HG03045 (cell line): Measurements from ENCODE around the gene RBM42.

Source experiments
- ATAC-seq: cut with Tn5 transposase; IDR thresholded peaks from one replicate; pipeline ENCODE4 v1.9.1; 2021; ENCODE audit warnings: mild to moderate bottlenecking, moderate library complexity; ENCODE audit not compliant: unreplicated experiment

RBM42 gene

DNA sequence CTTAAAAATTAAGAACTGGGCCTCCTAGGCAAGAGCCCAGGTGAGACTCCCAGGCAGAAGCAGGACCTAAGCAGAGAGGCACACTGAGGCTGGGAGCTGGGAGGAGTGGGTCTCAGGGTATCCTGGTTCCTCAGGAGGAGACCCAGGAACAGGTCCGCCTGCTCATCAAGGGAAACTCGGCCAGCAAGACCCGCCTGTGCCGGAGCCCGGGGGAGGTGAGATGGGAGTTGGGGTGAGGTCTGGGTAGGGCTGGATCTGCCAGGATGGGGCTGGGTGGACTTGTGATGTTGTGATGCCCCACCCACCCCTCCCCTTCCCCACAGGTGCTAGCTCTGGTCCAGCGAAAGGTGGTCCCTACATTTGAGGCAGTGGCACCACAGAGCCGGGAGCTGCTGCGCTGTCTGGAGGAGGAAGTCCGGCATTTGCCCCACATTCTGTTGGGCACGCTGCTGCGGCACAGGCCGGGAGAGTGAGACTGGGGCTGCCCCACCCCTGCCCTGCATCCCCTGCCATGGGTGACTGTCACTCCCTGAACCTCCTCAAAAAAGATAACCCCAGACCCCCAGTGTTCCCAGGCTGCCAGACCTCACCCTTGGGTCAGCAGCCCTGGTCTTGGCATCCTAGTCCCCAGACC is 9.4 kb upstream of the RBM42 start:
- ATAC-seq = no peak

DNA sequence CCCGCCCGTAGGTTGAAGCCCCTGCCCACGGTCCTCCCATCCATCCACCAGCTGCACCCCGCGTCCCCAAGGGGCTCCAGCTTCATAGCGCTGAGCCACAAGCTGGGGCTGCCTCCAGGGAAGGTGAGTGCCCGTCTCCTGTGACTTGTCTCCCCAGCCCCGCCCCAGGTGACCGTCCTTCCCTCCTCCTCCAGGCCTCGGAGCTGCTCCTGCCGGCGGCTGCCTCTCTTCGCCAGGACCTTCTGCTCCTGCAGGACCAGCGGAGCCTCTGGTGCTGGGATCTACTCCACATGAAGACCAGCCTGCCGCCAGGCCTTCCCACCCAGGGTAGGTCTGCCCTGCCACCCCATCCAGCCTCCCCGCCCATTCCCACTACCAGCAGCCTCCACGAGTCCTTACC is 8.8 kb upstream of the RBM42 start:
- no peak for ATAC-seq

DNA sequence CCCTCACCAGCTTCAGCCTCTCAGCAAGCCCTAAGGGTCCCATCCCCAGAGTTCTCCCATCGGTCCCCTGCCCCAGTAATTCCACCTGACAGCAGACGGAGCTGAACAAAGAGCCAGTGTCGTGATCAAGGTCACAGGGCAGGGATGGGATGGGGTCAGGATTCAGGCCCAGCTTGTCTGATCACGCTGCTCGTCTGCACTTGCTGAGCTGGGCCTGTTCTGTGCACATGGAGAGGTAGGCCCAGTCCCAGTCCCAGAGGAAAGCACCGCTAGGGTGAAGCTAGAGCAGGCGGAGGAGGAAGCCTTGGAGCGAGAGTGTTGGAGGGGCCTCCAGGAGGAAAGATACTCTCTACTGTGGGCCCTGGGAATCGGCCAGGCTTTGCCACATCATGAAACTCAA is 7.1 kb upstream of the RBM42 start:
- no peak for ATAC-seq

DNA sequence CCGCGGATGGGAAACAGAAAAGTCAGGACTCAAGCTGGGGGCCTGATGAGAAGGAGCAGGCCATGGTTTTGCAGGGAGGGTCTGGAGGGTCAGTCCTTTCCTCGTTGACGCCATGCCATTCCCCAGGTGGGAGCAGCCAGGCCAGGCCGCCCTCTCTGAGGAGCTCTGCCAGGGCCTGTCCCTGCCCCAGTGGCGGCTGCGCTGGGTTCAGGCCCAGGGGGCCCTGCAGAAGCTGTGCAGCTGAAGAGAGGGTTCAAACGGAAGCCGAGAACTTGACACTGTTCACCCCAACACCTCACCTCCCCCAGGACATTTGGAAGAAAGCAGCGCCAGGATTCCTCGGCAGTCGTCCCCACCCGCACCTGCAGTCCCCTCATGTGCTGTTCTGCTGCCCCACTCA is 6.1 kb upstream of the RBM42 start:
- ATAC-seq = no peak

DNA sequence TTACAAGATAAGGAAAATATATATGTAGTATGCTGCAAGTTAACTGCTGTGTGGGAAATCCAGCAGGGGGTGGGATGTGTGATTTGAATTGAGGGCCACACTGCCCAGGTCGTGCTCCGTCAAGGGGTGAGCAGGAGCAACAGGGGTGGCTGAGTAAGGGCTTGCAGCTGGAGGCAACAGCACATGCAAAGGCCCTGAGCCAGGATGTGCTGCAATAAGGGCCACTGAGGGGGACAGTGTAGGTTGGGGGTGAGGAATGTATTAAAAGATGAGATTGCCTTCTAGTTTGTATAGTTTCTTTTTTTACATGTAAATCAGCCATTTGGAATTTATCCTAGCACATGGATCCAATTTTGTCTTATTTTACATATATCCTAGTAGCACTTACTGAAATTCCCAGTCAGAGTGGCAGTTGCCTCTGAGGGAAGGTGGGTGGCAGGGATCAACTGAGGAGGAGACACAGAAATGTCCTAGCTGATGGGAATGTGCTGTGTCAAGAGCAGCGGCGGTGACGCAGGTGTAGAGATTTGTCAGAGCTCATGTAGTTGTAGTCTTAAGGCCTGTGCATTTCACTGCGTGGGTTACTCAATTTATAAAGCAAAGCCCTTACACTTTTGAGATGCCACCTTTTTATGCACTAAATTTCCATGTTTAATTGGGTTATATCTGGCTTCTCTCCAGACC is 5.4 kb upstream of the RBM42 start:
- ATAC-seq = no peak

DNA sequence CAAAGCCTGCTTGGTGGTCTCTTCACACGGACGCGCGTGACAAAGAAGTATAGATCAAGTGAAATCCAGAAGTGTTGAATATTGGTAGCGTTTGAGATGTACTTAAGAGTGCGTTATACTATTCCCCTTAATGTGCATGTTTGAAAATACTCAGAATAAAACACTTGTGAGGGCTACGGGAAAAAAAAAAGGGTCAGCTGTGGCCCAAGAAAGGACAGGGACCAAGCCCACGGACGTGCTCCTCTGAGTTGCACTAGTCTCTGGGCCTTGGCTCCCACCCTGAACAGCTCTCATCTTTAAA is 622 bp upstream of the RBM42 start:
- ATAC-seq = no peak

DNA sequence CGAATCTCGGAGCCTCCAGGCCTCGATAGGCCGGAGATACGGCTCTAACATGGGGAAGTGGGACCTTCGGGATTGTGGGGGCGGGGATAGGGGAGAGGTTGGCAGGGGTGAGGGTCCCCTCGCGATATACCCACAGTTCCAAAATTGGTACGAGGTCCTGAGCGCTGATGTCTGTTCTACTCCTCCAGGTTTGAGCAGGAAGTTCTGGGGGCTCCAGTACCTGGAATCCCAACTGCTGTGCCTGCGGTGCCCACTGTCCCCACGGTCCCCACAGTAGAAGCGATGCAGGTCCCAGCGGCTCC is 447 bp downstream of the RBM42 start:
- no peak for ATAC-seq

DNA sequence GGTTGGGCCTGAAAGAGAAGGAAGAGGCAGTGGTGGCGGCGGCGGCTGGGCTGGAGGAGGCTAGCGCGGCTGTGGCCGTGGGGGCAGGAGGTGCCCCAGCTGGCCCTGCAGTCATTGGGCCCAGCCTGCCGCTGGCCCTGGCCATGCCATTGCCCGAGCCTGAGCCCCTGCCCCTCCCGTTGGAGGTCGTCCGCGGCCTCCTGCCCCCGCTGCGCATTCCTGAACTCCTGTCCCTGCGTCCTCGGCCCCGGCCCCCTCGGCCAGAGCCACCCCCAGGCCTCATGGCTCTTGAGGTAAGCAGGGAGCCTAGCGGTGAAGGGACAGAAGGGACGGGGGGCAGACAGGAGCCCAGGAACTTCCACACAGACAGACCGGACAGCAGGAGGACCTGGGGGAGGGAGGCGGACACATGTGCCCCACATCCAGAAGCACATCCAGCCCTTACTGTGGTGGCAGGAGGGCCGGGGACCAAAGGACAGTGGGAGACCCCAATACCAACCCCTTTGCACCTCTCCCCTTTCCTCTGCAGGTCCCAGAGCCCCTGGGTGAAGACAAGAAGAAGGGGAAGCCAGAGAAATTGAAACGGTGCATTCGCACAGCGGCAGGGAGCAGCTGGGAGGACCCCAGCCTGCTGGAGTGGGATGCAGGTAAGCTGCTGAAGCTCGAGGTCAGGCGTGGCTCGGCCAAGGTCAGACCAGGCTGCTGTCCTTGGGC is 5.0 kb downstream of the RBM42 start:
- no peak for ATAC-seq

DNA sequence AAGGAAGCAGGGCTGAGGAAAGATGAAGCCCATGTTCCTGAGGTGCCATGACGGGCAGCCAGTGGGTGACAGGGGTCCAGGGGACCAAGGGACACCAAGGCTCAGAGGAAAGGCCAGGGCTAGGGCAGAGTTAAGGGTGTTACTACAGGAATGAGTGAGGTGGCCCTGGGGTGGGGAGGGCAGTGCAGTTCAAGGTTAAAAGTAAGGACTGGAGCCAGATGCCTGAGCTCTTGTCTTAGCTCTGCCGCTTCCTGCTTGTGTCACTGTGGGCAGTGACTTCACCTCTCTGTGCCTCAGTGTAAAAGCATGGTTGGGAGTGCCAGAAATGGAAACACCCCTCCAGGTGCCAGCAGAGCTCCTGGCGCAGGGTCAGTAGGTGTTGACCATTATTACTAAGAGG is 7.8 kb downstream of the RBM42 start:
- no peak for ATAC-seq

DNA sequence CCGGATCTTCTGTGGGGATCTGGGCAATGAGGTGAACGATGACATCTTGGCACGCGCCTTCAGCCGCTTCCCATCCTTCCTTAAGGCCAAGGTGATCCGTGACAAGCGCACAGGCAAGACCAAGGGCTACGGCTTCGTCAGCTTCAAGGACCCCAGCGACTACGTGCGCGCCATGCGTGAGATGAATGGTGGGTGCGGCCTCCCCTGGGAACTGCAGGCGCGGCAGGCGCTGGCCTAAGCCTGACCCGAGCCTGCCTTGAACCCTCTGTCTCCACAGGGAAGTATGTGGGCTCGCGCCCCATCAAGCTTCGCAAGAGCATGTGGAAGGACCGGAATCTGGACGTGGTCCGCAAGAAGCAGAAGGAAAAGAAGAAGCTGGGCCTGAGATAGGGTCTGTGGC is 8.3 kb downstream of the RBM42 start:
- no peak for ATAC-seq

DNA sequence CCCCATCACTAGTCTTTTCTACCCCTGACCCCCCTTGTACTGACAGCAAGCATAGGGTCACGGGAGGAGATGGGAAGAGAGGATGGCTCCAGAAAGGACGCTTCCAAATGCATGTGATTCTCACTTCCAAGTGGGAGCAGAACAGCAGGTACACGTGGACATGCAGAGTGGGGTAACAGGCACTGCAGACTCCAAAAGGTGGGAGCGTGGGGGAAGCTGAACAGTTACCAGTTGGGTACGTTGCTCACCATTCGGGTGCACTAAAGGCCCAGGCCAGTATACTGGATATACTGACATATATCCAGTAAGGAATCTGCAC is 10.4 kb downstream of the RBM42 start:
- ATAC-seq = no peak

DNA sequence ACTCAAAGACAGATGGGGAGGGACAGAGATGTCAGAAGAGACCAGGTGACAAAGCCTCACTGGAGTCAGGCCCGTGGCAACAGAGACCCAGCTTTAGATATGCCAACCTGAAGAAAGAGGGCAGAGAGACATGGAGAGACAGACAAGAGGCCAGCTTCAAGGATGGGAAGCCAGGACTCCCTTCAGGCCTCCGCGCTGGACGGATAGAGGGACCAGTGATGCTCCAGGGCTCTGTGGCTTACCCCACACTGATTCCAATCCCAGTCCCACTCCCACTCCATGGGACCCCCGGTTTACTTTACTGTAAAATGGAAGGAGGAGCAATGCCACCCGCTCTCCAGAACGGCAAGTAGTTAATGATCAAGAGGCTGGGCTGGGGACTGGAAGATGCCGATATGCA is 11.0 kb downstream of the RBM42 start:
- ATAC-seq = no peak

DNA sequence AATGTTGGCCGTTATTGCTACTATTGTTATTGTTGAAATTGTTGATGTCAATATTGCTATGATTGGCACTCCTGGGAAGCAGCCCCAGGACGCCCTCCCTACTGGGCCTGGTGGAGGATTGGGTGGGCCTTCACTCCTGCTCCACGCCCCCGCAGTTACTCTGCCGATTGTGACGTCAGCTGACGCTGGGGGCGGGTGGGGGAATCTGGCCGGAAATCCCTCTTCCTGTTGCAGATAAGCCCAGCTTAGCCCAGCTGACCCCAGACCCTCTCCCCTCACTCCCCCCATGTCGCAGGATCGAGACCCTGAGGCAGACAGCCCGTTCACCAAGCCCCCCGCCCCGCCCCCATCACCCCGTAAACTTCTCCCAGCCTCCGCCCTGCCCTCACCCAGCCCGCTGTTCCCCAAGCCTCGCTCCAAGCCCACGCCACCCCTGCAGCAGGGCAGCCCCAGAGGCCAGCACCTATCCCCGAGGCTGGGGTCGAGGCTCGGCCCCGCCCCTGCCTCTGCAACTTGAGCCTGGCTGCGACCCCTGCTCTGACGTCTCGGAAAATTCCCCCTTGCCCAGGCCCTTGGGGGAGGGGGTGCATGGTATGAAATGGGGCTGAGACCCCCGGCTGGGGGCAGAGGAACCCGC is 12.8 kb downstream of the RBM42 start, which contains the start of gene ETV2:
Gene ETV2 (plus strand): TSS at position 231 of the 637 bp plus-strand sequence. CDS start 716 bp downstream, outside the sequence.
- no peak for ATAC-seq

DNA sequence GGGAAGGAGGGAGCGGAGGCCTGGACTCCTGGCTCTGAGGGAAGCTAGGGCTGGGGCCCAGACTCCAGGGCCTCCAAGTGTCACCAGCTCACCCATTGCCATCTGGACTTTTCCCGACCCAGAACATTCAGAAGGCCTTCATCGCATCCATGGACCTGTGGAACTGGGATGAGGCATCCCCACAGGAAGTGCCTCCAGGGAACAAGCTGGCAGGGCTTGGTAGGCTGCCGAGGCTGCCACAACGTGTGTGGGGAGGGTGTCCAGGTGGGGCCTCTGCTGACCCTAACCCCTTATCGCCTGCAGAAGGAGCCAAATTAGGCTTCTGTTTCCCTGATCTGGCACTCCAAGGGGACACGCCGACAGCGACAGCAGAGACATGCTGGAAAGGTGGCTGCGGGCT is 13.5 kb downstream of the RBM42 start:
- ATAC-seq = no peak

DNA sequence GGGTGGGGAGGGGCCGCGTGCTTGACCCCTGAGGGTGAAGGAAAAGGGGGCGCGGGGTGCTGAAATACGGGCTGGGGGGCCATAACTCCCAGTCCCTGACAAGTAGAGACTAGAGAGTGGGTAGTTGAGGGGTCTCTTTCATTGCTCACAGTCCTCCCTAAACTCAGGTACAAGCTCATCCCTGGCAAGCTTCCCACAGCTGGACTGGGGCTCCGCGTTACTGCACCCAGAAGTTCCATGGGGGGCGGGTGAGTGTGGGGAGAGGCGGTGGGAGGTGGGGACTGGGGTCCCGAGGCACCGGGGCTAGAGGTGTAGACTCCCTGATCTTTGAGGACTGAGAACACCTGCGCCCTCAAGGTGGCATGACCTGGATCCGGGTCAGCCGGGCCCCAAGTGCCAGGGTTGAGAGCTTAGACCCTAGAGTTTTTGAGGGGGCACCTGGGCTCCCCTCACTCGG is 14.0 kb downstream of the RBM42 start:
- ATAC-seq = no peak

DNA sequence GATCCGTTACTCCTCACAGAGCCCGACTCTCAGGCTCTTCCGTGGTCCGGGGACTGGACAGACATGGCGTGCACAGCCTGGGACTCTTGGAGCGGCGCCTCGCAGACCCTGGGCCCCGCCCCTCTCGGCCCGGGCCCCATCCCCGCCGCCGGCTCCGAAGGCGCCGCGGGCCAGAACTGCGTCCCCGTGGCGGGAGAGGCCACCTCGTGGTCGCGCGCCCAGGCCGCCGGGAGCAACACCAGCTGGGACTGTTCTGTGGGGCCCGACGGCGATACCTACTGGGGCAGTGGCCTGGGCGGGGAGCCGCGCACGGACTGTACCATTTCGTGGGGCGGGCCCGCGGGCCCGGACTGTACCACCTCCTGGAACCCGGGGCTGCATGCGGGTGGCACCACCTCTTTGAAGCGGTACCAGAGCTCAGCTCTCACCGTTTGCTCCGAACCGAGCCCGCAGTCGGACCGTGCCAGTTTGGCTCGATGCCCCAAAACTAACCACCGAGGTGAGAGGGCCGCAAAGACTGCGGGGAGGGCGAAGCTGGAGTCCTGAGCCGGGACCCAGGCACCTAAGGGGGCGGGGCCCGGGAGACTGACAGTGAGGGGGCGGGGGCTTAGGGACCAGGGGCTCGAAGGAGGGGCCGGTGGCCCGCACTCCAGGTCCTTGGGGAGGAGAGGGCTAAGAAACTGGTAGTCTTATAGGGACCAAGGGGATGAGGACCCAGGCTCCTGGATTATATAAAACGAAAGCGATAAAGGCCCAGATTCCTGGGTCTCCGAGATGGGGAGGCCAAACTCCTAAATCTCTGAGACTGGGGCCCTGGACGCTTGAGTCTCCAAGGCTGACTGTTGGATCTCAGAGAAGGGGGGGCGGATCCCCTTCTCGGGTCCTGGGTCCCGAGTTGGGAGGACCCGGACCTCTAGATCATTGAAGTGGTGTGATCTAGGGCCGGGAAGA is 14.7 kb downstream of the RBM42 start:
- peak; percentile 39 for ATAC-seq

DNA sequence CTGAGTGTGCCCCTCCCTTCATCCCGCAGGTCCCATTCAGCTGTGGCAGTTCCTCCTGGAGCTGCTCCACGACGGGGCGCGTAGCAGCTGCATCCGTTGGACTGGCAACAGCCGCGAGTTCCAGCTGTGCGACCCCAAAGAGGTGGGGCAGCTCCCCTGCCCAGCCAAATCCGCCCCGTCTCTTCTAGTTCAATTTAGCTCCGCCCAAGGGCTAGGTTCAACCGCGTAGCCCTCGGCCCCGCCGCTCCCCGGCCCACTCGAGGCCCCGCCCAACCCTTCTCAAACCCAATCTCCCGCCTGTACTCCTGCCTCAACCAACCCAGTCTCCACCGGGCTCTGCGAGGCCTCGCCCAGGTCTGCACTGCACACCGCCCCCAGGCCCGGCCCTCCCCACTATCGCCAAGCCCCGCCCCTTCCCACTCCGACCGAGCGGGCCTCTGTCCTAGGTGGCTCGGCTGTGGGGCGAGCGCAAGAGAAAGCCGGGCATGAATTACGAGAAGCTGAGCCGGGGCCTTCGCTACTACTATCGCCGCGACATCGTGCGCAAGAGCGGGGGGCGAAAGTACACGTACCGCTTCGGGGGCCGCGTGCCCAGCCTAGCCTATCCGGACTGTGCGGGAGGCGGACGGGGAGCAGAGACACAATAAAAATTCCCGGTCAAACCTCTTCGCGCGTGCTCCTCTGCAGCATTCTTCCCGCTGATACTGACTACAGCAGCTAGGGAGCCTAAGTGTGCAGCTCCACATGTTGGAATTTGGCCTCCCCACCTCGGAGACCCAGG is 15.6 kb downstream of the RBM42 start:
- peak; percentile 66 for ATAC-seq

DNA sequence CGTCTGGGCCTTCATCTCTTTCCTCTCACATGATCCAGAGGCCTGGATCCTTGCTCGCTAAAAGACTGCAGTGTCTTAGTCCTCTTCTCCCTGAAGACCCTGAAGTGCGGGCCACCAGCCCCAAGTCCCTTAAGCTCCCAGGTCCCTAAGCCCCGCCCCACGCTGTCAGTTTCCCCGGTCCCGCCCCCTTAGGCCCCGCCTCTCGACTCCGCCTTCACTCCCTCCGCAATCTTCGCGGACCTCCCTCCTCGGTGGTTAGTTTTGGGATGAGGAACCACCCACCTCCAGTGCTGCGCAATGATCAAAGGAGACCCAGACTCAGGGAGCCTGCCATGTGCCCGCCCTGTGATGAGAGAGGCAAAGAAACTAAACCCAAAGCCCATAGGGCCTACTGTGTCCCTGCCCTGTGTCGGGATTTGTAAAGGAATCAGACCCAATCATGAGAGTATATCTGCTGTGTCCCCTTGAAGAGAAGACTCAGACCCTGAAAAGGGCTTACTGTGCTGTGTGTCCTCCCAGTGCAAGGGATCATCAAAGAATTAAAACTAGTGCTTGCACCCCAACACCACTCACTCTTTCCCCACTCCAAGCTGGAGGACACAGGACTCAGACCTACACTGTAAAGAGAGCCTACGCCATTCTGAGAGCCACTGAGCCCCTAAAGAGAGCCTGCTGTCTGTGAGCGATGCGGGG is 16.3 kb downstream of the RBM42 start:
- ATAC-seq = no peak

DNA sequence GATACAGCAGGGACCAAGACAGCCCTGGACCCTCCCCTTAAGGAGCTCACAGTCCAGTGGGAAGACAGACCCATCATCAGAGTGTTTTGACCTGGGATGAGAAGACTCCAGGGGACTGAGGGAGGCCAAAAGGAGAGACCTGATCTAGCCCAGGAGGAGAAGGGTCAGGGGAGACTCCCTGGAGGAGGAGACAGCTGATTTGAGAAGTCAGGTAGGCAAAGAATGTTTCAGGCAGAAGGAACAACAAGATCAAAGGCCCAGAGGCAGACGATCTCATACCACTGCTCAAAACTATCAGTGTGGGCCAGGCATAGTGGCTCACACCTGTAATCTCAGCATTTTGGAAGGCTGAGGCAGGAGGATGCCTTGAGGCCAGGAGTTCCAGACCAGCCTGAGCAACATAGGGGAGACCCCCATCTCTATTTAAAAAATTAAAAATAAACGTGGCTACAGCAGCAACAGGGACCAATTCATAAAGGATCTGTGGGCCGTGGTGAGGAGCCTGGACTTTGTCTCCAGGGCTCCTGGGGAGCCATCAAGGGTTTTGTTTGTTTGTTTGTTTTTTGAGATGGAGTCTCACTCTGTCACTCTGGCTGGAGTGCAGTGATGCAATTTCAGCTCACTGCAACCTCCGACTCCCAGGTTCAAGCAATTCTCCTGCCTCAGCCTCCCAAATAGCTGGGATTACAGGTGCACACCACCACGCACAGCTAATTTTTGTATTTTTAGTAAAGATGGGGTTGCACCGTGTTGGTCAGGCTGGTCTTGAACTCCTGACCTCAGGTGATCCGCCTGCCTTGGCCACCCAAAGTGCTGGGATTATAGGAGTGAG is 17.1 kb downstream of the RBM42 start:
- ATAC-seq = no peak
